Activated naive CD4-positive, alpha-beta T cell treated with anti-CD3 and anti-CD28 coated beads, Interleukin-2, amount 50 U/mL, for 72 hours (primary cell): ENCODE data around the gene GPI. TPM values are rescaled to one million over a fixed set of nuclear protein-coding genes. Genes with fewer than 3 reads are reported as not detected.
A peak's percentile ranks its signal among the peaks of the same experiment; 100 is the strongest.
"Not testable (repeated sequence)": the region's sequence is repeated elsewhere in the genome, so short reads cannot be mapped to it uniquely, and the experiment has no call there.

Experiments
- ATAC-seq, 2 donors: fragments of 150-1000 bp; cut with Tn5 transposase; 2 replicates each; pipeline ENCODE4 v1.10.0; 2021; ENCODE audit warnings: mild to moderate bottlenecking in 2 of 2, moderate library complexity in 2 of 2
- DNase-seq, 2 donors: peaks; one replicate each; pipeline ENCODE4 v3.0.0; 2021 to 2022; ENCODE audit warnings: low spot score in 2 of 2
- H3K27ac Mint-ChIP-seq, 2 donors: one replicate each; pipeline ENCODE4 v1.8.0; 2022; ENCODE audit warnings: mild to moderate bottlenecking in 2 of 2, mixed read lengths in 2 of 2
- H3K36me3 Mint-ChIP-seq, 2 donors: one replicate each; pipeline ENCODE4 v1.8.0; 2022; ENCODE audit warnings: mixed read lengths in 2 of 2
- H3K9me3 Mint-ChIP-seq, 2 donors: one replicate each; pipeline ENCODE4 v1.8.0; 2022; ENCODE audit warnings: mixed read lengths in 2 of 2
- total RNA-seq, 2 donors: library from RNA; stranded (reverse); gene quantifications; one replicate each; pipeline ENCODE4 v1.2.3, GENCODE V29; 2022

Gene GPI
- total RNA-seq, 2 donors from 2014 or later = 359 to 904 TPM

DNA sequence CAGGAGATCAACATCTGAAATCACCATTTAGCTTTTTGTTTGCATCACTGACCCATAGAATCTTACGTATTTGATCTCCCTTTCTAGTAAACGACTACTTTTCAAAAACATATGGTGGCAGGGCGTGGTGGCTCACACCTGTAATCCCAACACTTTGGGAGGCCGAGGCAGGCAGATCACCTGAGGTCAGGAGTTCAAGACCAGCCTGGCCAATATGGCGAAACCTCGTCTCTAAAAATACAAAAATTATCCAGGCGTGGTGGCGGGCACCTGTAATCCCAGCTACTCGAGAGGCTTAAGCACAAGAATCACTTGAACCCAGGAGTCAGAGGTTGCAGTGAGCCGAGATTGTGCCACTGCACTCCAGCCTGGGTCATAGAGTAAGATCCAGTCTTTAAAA lies 33.4 kb upstream of the GPI start:
- H3K27ac Mint-ChIP-seq = peak overlapping the region in 1 of 2 donors; percentile 26
- H3K9me3 Mint-ChIP-seq, ATAC-seq, H3K36me3 Mint-ChIP-seq, DNase-seq: not testable (repeated sequence)

DNA sequence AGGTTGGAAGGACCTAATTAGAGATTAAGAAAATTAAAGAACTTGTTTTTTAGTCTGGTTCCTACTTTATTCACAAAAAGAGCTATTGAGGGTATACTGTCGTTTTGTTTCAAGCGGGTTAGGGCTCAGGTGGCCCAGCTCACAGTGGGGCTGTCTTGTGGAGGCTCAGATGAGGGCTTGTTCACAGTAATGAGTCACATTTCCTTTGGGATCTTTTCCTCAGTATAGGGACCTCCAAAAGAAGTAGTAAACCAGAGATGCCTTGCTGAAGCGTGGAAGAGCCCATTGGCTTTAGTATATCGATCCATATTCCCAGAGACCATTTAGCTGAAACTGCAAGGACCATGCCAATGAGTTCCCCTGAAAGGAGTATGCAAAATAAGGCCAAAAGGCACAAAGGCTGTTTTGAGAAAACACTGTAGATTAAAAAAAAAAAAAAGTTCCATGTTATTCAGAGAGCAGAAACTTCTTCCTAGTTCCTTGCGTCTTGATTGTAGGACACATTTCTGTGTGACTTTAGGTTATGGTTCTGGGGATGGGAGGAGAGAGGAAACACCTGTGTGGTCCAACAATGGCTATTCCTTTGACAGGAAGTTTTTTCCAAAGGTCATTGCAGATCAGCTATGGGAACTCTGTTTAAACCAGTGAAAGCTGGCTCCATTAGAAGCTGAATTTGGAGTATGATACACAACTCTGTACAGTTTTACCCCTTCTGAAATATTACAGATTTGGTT lies 32.8 kb upstream of the GPI start:
- Mint-ChIP-seq H3K9me3 (no peaks in the 10 kb centered on the region), H3K36me3 (peaks cover 4 to 6% of the 10 kb centered on the region in 2 donors), H3K27ac (peak overlapping the region in 1 of 2 donors; percentile 26)
- no peak for ATAC-seq
- DNase-seq = no peak

GRCh38 chr19:34335914-34336313 lies 29.1 kb upstream of the GPI start:
- Mint-ChIP-seq H3K9me3 (no peaks in the 10 kb centered on the region), H3K27ac (no peak overlapping the region), H3K36me3 (peaks cover 4 to 8% of the 10 kb centered on the region in 2 donors)
- ATAC-seq (no peak), DNase-seq (no peak)

GRCh38 chr19:34336781-34337271 lies 28.2 kb upstream of the GPI start:
- Mint-ChIP-seq H3K36me3 (peaks cover 4 to 5% of the 10 kb centered on the region in 2 donors), H3K27ac (no peak overlapping the region), H3K9me3 (no peaks in the 10 kb centered on the region)
- DNase-seq (peak in 1 of 2 donors; percentile 43), ATAC-seq (peak; percentile 50 to 66)

DNA sequence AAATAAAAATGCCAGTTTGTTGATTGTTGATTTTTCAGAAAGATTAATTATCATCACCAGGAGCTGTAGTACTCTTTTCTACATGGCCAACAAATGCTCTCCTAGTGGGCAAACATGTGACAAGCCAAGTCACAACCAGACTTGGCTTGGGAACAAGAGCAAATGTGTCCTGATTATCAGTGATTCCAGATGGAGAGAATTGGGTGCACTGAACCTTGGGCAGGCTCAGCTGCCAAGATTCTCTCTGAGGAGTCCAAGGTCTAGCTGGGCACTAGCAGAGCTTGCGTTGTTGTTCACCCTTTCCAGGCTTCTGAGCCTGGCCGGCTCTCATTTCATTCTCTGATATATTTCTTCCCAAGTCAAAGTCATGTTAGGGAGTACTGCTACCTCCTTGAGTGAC lies 27.3 kb upstream of the GPI start:
- Mint-ChIP-seq H3K27ac (no peak overlapping the region), H3K36me3 (peaks cover 4 to 5% of the 10 kb centered on the region in 2 donors), H3K9me3 (no peaks in the 10 kb centered on the region)
- ATAC-seq (no peak), DNase-seq (no peak)

DNA sequence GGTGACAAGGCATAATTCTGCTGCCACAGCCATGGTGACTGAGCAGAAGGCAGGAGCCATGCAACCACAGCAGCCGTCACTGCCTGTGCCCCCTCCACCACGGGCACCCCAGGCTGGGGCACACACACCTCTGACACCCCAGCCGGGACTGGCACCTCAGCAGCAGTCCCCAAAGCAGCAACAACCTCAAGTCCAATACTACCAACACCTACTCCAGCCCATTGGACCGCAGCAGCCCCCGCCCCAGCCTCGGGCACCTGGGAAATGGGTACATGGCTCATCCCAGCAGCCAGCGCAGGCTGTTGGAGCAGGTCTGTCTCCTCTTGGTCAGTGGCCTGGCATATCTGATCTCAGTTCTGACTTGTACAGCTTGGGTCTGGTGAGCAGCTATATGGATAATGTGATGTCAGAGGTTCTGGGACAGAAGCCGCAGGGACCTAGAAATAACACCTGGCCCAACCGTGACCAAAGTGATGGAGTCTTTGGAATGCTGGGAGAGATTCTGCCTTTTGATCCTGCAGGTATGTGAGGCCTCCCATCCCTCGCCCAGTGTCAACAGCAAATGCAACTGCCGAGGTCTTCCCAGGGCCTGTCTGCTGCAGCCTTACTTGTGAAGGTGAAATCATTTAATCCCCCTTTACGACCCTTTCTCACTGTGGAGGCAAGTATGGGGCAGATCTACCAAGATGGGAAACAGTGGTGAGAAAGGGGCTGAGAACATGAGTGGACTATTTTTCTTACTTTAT lies 22.9 kb upstream of the GPI start:
- peak overlapping the region in 1 of 2 donors; percentile 53 for H3K27ac Mint-ChIP-seq
- H3K9me3 Mint-ChIP-seq = no peaks in the 10 kb centered on the region
- H3K36me3 Mint-ChIP-seq = peaks cover 0 to 10% of the 10 kb centered on the region in 2 donors
- ATAC-seq (no peak), DNase-seq (no peak)

DNA sequence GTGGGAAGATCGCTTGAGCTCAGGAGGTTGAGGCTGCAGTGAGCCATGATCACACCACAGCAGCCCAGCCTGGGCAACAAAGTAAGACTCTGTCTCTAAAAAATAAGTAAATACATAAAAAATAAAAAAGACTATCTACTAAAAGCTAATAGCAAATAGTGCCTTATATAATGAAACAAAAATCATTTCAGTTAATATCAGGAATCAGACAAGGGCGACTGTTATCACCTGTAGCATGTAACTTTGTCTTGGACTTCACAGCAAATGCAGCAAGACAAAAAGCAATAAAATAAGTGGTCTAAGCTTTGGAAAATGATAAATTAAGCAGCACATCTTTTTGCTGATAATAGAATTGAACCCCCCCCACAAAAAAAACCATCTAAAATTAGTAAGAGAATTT lies 21.2 kb upstream of the GPI start:
- H3K27ac Mint-ChIP-seq = no peak overlapping the region
- no peak for DNase-seq
- H3K9me3 Mint-ChIP-seq = no peaks in the 10 kb centered on the region
- no peak for ATAC-seq
- H3K36me3 Mint-ChIP-seq = peaks cover 0 to 10% of the 10 kb centered on the region in 2 donors

DNA sequence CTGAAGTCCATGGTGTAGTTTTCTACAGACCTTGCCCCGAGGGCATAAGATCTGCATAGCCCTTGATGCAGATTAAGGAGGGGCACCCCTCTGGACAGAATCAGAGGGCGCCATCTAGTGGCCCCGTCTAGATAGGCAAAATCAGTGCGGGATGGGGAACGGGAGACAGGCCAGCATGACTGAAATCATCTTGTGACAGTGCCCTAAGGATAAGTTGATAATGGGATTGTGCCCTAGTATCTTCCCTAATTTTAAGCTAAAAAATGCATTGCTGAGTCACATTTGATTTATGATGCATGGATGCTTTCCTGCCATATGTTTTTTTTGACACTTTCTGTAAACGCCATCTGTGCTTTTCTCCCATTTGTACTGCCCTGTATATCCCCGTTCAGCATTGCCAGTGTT lies 19.0 kb upstream of the GPI start:
- H3K36me3 Mint-ChIP-seq = peaks cover 0 to 12% of the 10 kb centered on the region in 2 donors
- DNase-seq (peak in 1 of 2 donors; percentile 80), ATAC-seq (peak; percentile 22 to 35)
- no peak overlapping the region for H3K27ac Mint-ChIP-seq
- no peaks in the 10 kb centered on the region for H3K9me3 Mint-ChIP-seq

GRCh38 chr19:34347561-34348165 lies 17.3 kb upstream of the GPI start:
- no peak overlapping the region for H3K27ac Mint-ChIP-seq
- peaks cover 0 to 9% of the 10 kb centered on the region in 2 donors for H3K36me3 Mint-ChIP-seq
- no peaks in the 10 kb centered on the region for H3K9me3 Mint-ChIP-seq
- ATAC-seq (no peak), DNase-seq (no peak)

- DNase-seq (no peak), ATAC-seq (no peak)
- H3K27ac Mint-ChIP-seq = peak overlapping the region; percentile 78 to 79
- H3K9me3 Mint-ChIP-seq = no peaks in the 10 kb centered on the region
- H3K36me3 Mint-ChIP-seq = peaks cover 0 to 9% of the 10 kb centered on the region in 2 donors
Measured at GRCh38 chr19:34348899-34349487, 16.0 kb upstream of the GPI start.

DNA sequence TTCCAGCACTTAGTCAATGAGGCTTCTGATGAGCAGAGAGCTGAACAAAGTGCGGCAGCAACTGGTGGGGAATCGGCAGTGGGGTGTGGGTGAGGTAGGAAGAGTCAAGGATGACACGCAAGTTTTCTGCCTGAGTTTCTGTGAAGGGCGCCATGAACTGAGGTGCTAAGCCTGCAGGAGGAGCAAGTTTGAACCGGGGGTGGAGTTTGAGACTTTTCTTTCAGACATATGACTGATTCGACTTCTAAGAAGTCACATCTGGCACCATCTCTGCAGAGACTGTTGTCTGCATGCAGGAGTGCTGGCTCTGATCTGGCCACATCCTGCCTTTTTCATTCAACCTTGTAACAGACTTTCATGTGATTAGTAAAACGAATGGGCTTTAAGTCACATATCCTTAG lies 14.8 kb upstream of the GPI start:
- Mint-ChIP-seq H3K27ac (peak overlapping the region; percentile 78 to 79), H3K36me3 (peaks cover 4 to 9% of the 10 kb centered on the region in 2 donors), H3K9me3 (no peaks in the 10 kb centered on the region)
- DNase-seq (peak; percentile 67 to 68), ATAC-seq (peak; percentile 94 to 96)

GRCh38 chr19:34351382-34351826 lies 13.6 kb upstream of the GPI start:
- peaks cover 4% of the 10 kb centered on the region in 2 donors for H3K36me3 Mint-ChIP-seq
- no peak for ATAC-seq
- no peak for DNase-seq
- peak overlapping the region; percentile 72 to 84 for H3K27ac Mint-ChIP-seq
- no peaks in the 10 kb centered on the region for H3K9me3 Mint-ChIP-seq

DNA sequence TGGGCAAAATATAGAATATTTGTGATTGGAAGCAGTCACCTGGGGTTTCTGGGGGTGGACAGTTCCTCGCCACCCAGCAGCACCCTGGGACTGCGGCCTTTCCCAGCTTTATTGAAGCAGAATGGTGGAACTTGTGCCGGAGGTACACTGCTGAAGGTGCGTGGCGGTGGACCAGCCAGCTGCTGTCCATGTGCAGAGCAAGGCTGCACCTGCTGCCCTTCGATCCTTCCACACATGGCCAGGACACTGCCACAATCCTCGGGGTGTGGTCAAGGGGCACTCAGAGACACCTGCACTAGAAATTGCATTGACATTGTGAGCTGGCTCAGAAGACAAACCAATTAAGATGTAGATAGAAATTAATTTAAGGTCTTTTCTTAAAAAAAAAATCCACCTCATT lies 11.4 kb upstream of the GPI start:
- H3K27ac Mint-ChIP-seq = no peak overlapping the region
- peaks cover 4 to 15% of the 10 kb centered on the region in 2 donors for H3K36me3 Mint-ChIP-seq
- no peak for ATAC-seq
- DNase-seq = no peak
- H3K9me3 Mint-ChIP-seq = no peaks in the 10 kb centered on the region

DNA sequence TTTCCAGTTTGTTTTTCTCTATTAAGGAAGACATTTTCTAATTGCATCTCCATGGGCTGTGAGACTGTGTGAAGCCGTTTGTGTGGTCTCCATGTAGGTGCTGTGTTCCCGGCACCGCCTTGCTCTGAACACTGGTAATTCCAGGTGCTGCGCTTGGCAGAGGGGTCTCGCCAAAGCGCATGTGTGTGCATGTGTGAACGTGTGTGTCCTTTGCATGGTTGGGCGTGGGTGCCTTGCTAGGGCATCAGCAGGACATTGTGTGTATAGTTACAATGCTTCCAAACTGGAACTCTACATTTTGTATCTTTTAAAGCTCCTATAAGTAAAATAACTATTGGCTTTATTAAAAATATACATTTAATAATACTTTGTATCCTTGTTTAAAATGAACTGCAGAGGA lies 9.8 kb upstream of the GPI start:
- no peak for ATAC-seq
- DNase-seq = no peak
- no peak overlapping the region for H3K27ac Mint-ChIP-seq
- H3K36me3 Mint-ChIP-seq = peaks cover 4 to 12% of the 10 kb centered on the region in 2 donors
- no peaks in the 10 kb centered on the region for H3K9me3 Mint-ChIP-seq

- DNase-seq (no peak), ATAC-seq (no peak)
- Mint-ChIP-seq H3K27ac (peak overlapping the region in 1 of 2 donors; percentile 50), H3K9me3 (no peaks in the 10 kb centered on the region), H3K36me3 (peaks cover 4 to 12% of the 10 kb centered on the region in 2 donors)
Measured at GRCh38 chr19:34356875-34357274, 8.1 kb upstream of the GPI start.

DNA sequence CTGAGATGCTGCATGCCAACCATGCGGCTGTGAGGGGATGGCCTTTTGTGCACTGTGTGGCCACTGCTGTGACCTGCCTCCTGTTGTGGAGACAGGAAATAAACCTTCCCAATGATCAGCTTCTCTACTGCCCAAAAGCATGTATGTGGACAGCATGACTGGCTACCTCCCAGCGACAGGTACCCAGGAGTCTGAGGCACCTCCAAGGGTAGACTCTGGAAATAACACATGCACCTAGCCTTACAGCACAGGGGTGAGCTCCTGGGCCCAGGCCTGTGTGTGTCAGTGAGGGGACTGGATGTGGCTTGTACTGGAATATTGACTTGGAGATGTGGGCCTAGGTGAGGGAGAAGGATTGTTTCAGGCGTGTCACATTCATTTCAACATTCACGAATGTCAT lies 7.6 kb upstream of the GPI start:
- H3K36me3 Mint-ChIP-seq = peaks cover 4 to 12% of the 10 kb centered on the region in 2 donors
- no peak for ATAC-seq
- H3K27ac Mint-ChIP-seq = peak overlapping the region; percentile 85 to 90
- H3K9me3 Mint-ChIP-seq = no peaks in the 10 kb centered on the region
- DNase-seq = no peak
